T1000 (cell line): Measurements from ENCODE around the gene CLCN2.
A peak's percentile ranks its signal among the peaks of the same experiment; 100 is the strongest.

Source experiments
- DNase-seq: peaks from one replicate; lab custom pipeline; 2025; ENCODE audit warnings: mixed read lengths; lab: John Stamatoyannopoulos, UW

Gene CLCN2

GRCh38 chr3:184325715-184326369 lies 35.6 kb downstream of the CLCN2 start:
- no peak for DNase-seq

GRCh38 chr3:184325269-184325668 lies 36.1 kb downstream of the CLCN2 start:
- no peak for DNase-seq

- no peak for DNase-seq
Measured at GRCh38 chr3:184323696-184324095, 37.7 kb downstream of the CLCN2 start.

GRCh38 chr3:184322731-184323487 lies 38.5 kb downstream of the CLCN2 start:
- DNase-seq: no peak

GRCh38 chr3:184321666-184322065 lies 39.7 kb downstream of the CLCN2 start:
- DNase-seq: no peak

GRCh38 chr3:184320104-184320445 lies 41.3 kb downstream of the CLCN2 start:
- peak; percentile 92 for DNase-seq

- DNase-seq: no peak
Measured at GRCh38 chr3:184317201-184317600, 44.2 kb downstream of the CLCN2 start.

GRCh38 chr3:184316792-184317191 lies 44.6 kb downstream of the CLCN2 start:
- no peak for DNase-seq

GRCh38 chr3:184315871-184316661 lies 45.3 kb downstream of the CLCN2 start:
- DNase-seq: no peak

GRCh38 chr3:184315543-184315867 lies 45.9 kb downstream of the CLCN2 start:
- no peak for DNase-seq

GRCh38 chr3:184314700-184315542 lies 46.5 kb downstream of the CLCN2 start:
- DNase-seq: no peak

- peak; percentile 95 for DNase-seq
Measured at GRCh38 chr3:184314363-184314699, 47.1 kb downstream of the CLCN2 start, which contains the start of gene EIF4G1. EIF4G1 (plus strand) TSS chr3:184314606; CDS start chr3:184315797, 1,191 bp downstream.

- no peak for DNase-seq
Measured at GRCh38 chr3:184311633-184312032, 49.8 kb downstream of the CLCN2 start.

GRCh38 chr3:184308744-184309143 lies 52.7 kb downstream of the CLCN2 start:
- DNase-seq: no peak

- DNase-seq: no peak
Measured at GRCh38 chr3:184307915-184308314, 53.5 kb downstream of the CLCN2 start.

- DNase-seq: no peak
Measured at GRCh38 chr3:184306341-184306972, 54.9 kb downstream of the CLCN2 start.

GRCh38 chr3:184305577-184305976 lies 55.8 kb downstream of the CLCN2 start:
- DNase-seq: no peak

- DNase-seq: no peak
Measured at GRCh38 chr3:184300378-184300720, 61.1 kb downstream of the CLCN2 start.

GRCh38 chr3:184299488-184300377 lies 61.7 kb downstream of the CLCN2 start:
- no peak for DNase-seq

GRCh38 chr3:184298759-184299487 lies 62.5 kb downstream of the CLCN2 start, which contains the start of gene PSMD2:
PSMD2 (plus strand) TSS chr3:184299241; CDS start chr3:184299267, 26 bp downstream.
- peak; percentile 96 for DNase-seq
